Forelimb muscle (tissue), 1 donor: ENCODE results near the gene ADPRM. TPM values are rescaled to one million over a fixed set of nuclear protein-coding genes. Genes with fewer than 3 reads are reported as not detected.
"Not testable (repeated sequence)": the region's sequence is repeated elsewhere in the genome, so short reads cannot be mapped to it uniquely, and the experiment has no call there.

ENCODE experiments used
- DNase-seq: peaks from one replicate; pipeline ENCODE4 v3.0.0-alpha.2; 2013; ENCODE audit warnings: low read depth
- polyA plus RNA-seq: library from polyadenylated mRNA; unstranded; fragments of 120-200 nt; gene quantifications from one replicate; pipeline ENCODE4 v1.2.1, GENCODE V29; 2013; ENCODE audit not compliant: insufficient read length

The ADPRM gene
- 21.4 TPM for polyA plus RNA-seq

- DNase-seq: peak; percentile 91
Measured at GRCh38 chr17:10697092-10698081, at the start of gene ADPRM, which contains the start of gene SCO1. TSS of gene ADPRM (plus strand) at chr17:10697594. CDS start at chr17:10704927, 7,333 bp downstream. TSS of gene SCO1 (minus strand) at chr17:10697533. CDS start at chr17:10697507, 26 bp downstream.

GRCh38 chr17:10648381-10648780 lies 49.0 kb upstream of the ADPRM start:
- DNase-seq: no peak

- no peak for DNase-seq
Measured at GRCh38 chr17:10648956-10649355, 48.4 kb upstream of the ADPRM start.

GRCh38 chr17:10649602-10650001 lies 47.8 kb upstream of the ADPRM start:
- no peak for DNase-seq

GRCh38 chr17:10651927-10652326 lies 45.5 kb upstream of the ADPRM start:
- no peak for DNase-seq

- DNase-seq: no peak
Measured at GRCh38 chr17:10652984-10653659, 44.3 kb upstream of the ADPRM start.

- DNase-seq: no peak
Measured at GRCh38 chr17:10653987-10654386, 43.4 kb upstream of the ADPRM start.

- DNase-seq: no peak
Measured at GRCh38 chr17:10657148-10657547, 40.2 kb upstream of the ADPRM start, which contains the start of gene MYH3. TSS of gene MYH3 (minus strand) at chr17:10657309. CDS start at chr17:10655064, 2,245 bp downstream.

GRCh38 chr17:10657879-10658278 lies 39.5 kb upstream of the ADPRM start:
- no peak for DNase-seq

GRCh38 chr17:10661437-10661836 lies 36.0 kb upstream of the ADPRM start:
- no peak for DNase-seq

GRCh38 chr17:10663231-10663630 lies 34.2 kb upstream of the ADPRM start:
- DNase-seq: no peak

GRCh38 chr17:10664571-10664970 lies 32.8 kb upstream of the ADPRM start:
- no peak for DNase-seq

GRCh38 chr17:10666906-10667305 lies 30.5 kb upstream of the ADPRM start:
- no peak for DNase-seq

GRCh38 chr17:10668775-10669174 lies 28.6 kb upstream of the ADPRM start:
- no peak for DNase-seq

- no peak for DNase-seq
Measured at GRCh38 chr17:10673312-10673711, 24.1 kb upstream of the ADPRM start.

- DNase-seq: no peak
Measured at GRCh38 chr17:10674704-10675103, 22.7 kb upstream of the ADPRM start.

- no peak for DNase-seq
Measured at GRCh38 chr17:10681866-10682446, 15.4 kb upstream of the ADPRM start.

- DNase-seq: no peak
Measured at GRCh38 chr17:10683853-10684252, 13.5 kb upstream of the ADPRM start.

- no peak for DNase-seq
Measured at GRCh38 chr17:10687499-10687898, 9.9 kb upstream of the ADPRM start.

- DNase-seq: not testable (repeated sequence)
Measured at GRCh38 chr17:10695875-10696407, 1.5 kb upstream of the ADPRM start.

GRCh38 chr17:10698096-10698818 lies 863 bp downstream of the ADPRM start:
- no peak for DNase-seq
